Vagina (tissue), 2 donors: ENCODE results near the gene RLN1.

ENCODE experiments used
- CTCF ChIP-seq, 3 experiments: fragments of 450-650 bp in 2 of 3; fragments of 200-600 bp in 1 of 3; sonication (generic) in 1 of 3; IDR thresholded peaks; one replicate each; pipeline ENCODE4 v1.5.1; 2017 to 2019; ENCODE audit warnings: antibody characterized with exemption in 3 of 3, mild to moderate bottlenecking in 2 of 3, moderate library complexity in 2 of 3
- POLR2A ChIP-seq, 2 donors: fragments of 450-650 bp; IDR thresholded peaks; one replicate each; pipeline ENCODE4 v1.6.1; 2017; ENCODE audit warnings: antibody characterized with exemption in 2 of 2, mild to moderate bottlenecking in 2 of 2, moderate library complexity in 2 of 2
- POLR2AphosphoS5 ChIP-seq, 2 donors: sonication (generic); formaldehyde crosslinking; IDR thresholded peaks; one replicate each; pipeline ENCODE4 v1.9.0; 2017; ENCODE audit warnings: antibody characterized with exemption in 2 of 2, mild to moderate bottlenecking in 2 of 2, low read depth in 1 of 2; ENCODE audit not compliant: insufficient read depth in 1 of 2

DNA sequence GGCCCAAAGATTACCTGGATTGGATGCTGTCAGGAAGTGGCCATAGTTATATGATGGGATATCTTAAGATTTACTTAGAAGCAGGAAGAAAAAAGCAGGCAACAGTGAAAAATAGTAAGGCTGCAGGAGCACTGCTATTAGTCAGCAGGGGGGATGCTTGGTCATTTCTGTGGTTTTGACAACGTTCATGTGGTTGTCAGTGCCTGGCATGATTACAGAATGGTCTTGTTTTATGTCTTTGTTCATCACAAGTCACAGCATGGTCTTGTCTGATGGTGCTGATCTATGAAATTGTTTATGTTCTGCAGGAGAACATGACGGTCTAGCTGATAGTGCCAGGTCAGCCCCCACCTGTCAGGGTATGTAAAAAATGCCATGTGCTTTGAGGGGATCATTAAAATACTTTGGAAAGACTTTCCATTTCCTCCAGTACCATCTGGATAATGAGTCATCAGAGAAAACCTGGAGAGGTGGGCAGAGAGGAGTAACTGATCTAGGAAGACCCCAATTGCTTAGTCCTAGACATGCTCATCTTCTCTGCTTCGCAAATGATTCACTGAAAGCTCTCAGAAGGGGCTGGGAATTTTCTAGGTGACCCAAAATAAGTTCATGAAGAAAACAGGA, 49.5 kb upstream of the RLN1 start:
- TF ChIP-seq CTCF (IDR thresholded peaks at IDR 0.05) (no peak), POLR2A (IDR thresholded peaks at IDR 0.05) (no peak), POLR2AphosphoS5 (IDR thresholded peaks at IDR 0.05; ENCODE audit: insufficient read depth in 1 of 2, low read depth in 1 of 2) (no peak)
